Astrocyte (in vitro differentiated cells and primary cell): ENCODE results near the gene USP30.

Source experiments
- CTCF ChIP-seq: IDR thresholded peaks from 2 replicates; pipeline ENCODE4 v1.5.1; 2011; ENCODE audit warnings: low read depth, mild to moderate bottlenecking, inconsistent platforms, low read length, moderate library complexity; ENCODE audit not compliant: insufficient read depth
- EZH2 ChIP-seq: IDR thresholded peaks from 2 replicates; pipeline ENCODE4 v1.6.1; 2012; ENCODE audit warnings: mild to moderate bottlenecking, low read length, inconsistent platforms; ENCODE audit not compliant: insufficient read depth

- TF ChIP-seq CTCF, result no peak
- TF ChIP-seq EZH2, result no peak
Observed at GRCh38 chr12:109099431-109100020, 47.1 kb downstream of the USP30 start.
